Neural progenitor cell (in vitro differentiated cells): ENCODE results near the gene KATNBL1. TPM values are rescaled to one million over a fixed set of nuclear protein-coding genes. Genes with fewer than 3 reads are reported as not detected.

ENCODE experiments used
- DNase-seq: peaks from one replicate; pipeline ENCODE4 v3.0.0-alpha.2; 2016; ENCODE audit warnings: low spot score
- H2AFZ ChIP-seq: fragments of 200-600 bp; sonication (generic); replicated peaks from 2 replicates; pipeline ENCODE4 v1.6.1; 2016; ENCODE audit warnings: antibody characterized with exemption
- H3F3A ChIP-seq: fragments of 200-600 bp; sonication (generic); 2 replicates; pipeline ENCODE4 v1.6.1; 2016; ENCODE audit warnings: antibody characterized with exemption, low read depth
- H3K27ac ChIP-seq: fragments of 200-600 bp; sonication (generic); 2 replicates; pipeline ENCODE4 v1.5.1; 2016; ENCODE audit warnings: mild to moderate bottlenecking
- H3K27me3 ChIP-seq: fragments of 200-600 bp; sonication (generic); 2 replicates; pipeline ENCODE4 v1.6.1; 2016; ENCODE audit warnings: mild to moderate bottlenecking, moderate library complexity
- H3K36me3 ChIP-seq: fragments of 200-600 bp; sonication (generic); 2 replicates; pipeline ENCODE4 v1.5.1; 2016
- H3K4me1 ChIP-seq: fragments of 200-600 bp; sonication (generic); 2 replicates; pipeline ENCODE4 v1.6.1; 2016; ENCODE audit warnings: mixed run types
- H3K4me2 ChIP-seq: fragments of 200-600 bp; sonication (generic); 2 replicates; pipeline ENCODE4 v1.6.1; 2016
- H3K4me3 ChIP-seq: fragments of 200-600 bp; sonication (generic); 2 replicates; pipeline ENCODE4 v1.5.1; 2016
- H3K79me2 ChIP-seq: fragments of 200-600 bp; sonication (generic); 2 replicates; pipeline ENCODE4 v1.6.1; 2016; ENCODE audit warnings: low read depth
- H3K9ac ChIP-seq: fragments of 200-600 bp; sonication (generic); 2 replicates; pipeline ENCODE4 v1.6.1; 2016
- H3K9me3 ChIP-seq: fragments of 200-600 bp; sonication (generic); 2 replicates; pipeline ENCODE4 v1.5.1; 2016; ENCODE audit warnings: low read depth
- H4K20me1 ChIP-seq: fragments of 200-600 bp; sonication (generic); 2 replicates; pipeline ENCODE4 v1.6.1; 2016; ENCODE audit warnings: low read depth
- H3K27ac Mint-ChIP-seq: 3 replicates; pipeline ENCODE4 v1.8.0; 2021; ENCODE audit warnings: mixed read lengths
- H3K27me3 Mint-ChIP-seq: 2 replicates; pipeline ENCODE4 v1.8.0; 2022; ENCODE audit warnings: low read depth, mild to moderate bottlenecking, inconsistent platforms, moderate library complexity, mixed read lengths; ENCODE audit not compliant: insufficient read depth
- H3K36me3 Mint-ChIP-seq: 3 replicates; pipeline ENCODE4 v1.8.0; 2021; ENCODE audit warnings: mixed read lengths
- H3K4me1 Mint-ChIP-seq: 3 replicates; pipeline ENCODE4 v1.8.0; 2021; ENCODE audit warnings: mixed read lengths
- H3K4me3 Mint-ChIP-seq: 3 replicates; pipeline ENCODE4 v1.8.0; 2021; ENCODE audit warnings: mild to moderate bottlenecking, moderate library complexity, mixed read lengths
- H3K9me3 Mint-ChIP-seq: 3 replicates; pipeline ENCODE4 v1.8.0; 2020; ENCODE audit warnings: mixed read lengths
- CTCF ChIP-seq: fragments of 200-600 bp; sonication (generic); IDR thresholded peaks from 2 replicates; pipeline ENCODE4 v1.5.1; 2017; ENCODE audit warnings: antibody characterized with exemption, mild to moderate bottlenecking
- EZH2 ChIP-seq: fragments of 200-600 bp; sonication (generic); IDR thresholded peaks from 2 replicates; pipeline ENCODE4 v1.6.1; 2017; ENCODE audit warnings: antibody characterized with exemption, mild to moderate bottlenecking, moderate library complexity
- EZH2phosphoT487 ChIP-seq: fragments of 200-600 bp; sonication (generic); IDR thresholded peaks from 2 replicates; pipeline ENCODE4 v1.6.1; 2017; ENCODE audit warnings: antibody characterized with exemption
- total RNA-seq: library from RNA; depleted of rRNA; stranded (reverse); fragments of >200 nt; gene quantifications from 2 replicates; pipeline ENCODE4 v1.2.3, GENCODE V29; 2015; ENCODE audit warnings: low replicate concordance

Gene KATNBL1
- total RNA-seq, 1 donor from 2014 or later = 178 TPM

- no peaks in the 10 kb centered on the region for H4K20me1 ChIP-seq
- Mint-ChIP-seq H3K4me3 (no peak overlapping the region), H3K27ac (no peak overlapping the region), H3K9me3 (no peaks in the 10 kb centered on the region), H3K4me1 (no peaks in the 10 kb centered on the region), H3K36me3 (no peaks in the 10 kb centered on the region), H3K27me3 (no peaks in the 10 kb centered on the region)
- no peaks in the 10 kb centered on the region for H3F3A ChIP-seq
- H2AFZ ChIP-seq = no peak overlapping the region
- H3K4me3 ChIP-seq = no peak overlapping the region
- no peak overlapping the region for H3K27ac ChIP-seq
- H3K36me3 ChIP-seq = no peaks in the 10 kb centered on the region
- no peak overlapping the region for H3K4me2 ChIP-seq
- H3K79me2 ChIP-seq = no peaks in the 10 kb centered on the region
- TF ChIP-seq EZH2 (no peak), CTCF (no peak), EZH2phosphoT487 (no peak)
- H3K9me3 ChIP-seq = no peaks in the 10 kb centered on the region
- no peaks in the 10 kb centered on the region for H3K27me3 ChIP-seq
- H3K4me1 ChIP-seq = no peaks in the 10 kb centered on the region
- no peak for DNase-seq
- H3K9ac ChIP-seq = no peak overlapping the region
These were observed 42.6 kb upstream of the KATNBL1 start for GRCh38 chr15:34252545-34252944.

- Histone ChIP-seq H3F3A (no peaks in the 10 kb centered on the region), H3K27ac (no peak overlapping the region), H3K27me3 (no peaks in the 10 kb centered on the region), H2AFZ (no peak overlapping the region), H3K4me3 (no peak overlapping the region), H3K79me2 (no peaks in the 10 kb centered on the region), H3K9ac (no peak overlapping the region), H3K4me2 (no peak overlapping the region), H3K4me1 (no peaks in the 10 kb centered on the region), H3K36me3 (no peaks in the 10 kb centered on the region), H3K9me3 (no peaks in the 10 kb centered on the region), H4K20me1 (no peaks in the 10 kb centered on the region)
- Mint-ChIP-seq H3K4me1 (no peaks in the 10 kb centered on the region), H3K4me3 (no peak overlapping the region), H3K36me3 (no peaks in the 10 kb centered on the region), H3K27me3 (peaks cover 2% of the 10 kb centered on the region), H3K9me3 (no peaks in the 10 kb centered on the region), H3K27ac (no peak overlapping the region)
- no peak for DNase-seq
- no peak for TF ChIP-seq EZH2phosphoT487
- TF ChIP-seq CTCF = no peak
- no peak for TF ChIP-seq EZH2
These were observed 38.3 kb upstream of the KATNBL1 start for GRCh38 chr15:34248190-34248589.

GRCh38 chr15:34246276-34246976, 36.5 kb upstream of the KATNBL1 start:
- Histone ChIP-seq H3K9me3 (no peaks in the 10 kb centered on the region), H3K36me3 (no peaks in the 10 kb centered on the region), H3F3A (no peaks in the 10 kb centered on the region), H3K4me1 (no peaks in the 10 kb centered on the region), H3K27ac (no peak overlapping the region), H3K79me2 (no peaks in the 10 kb centered on the region), H3K27me3 (no peaks in the 10 kb centered on the region), H3K4me3 (no peak overlapping the region), H2AFZ (no peak overlapping the region), H3K4me2 (no peak overlapping the region), H3K9ac (no peak overlapping the region), H4K20me1 (no peaks in the 10 kb centered on the region)
- no peak for TF ChIP-seq EZH2
- no peak for TF ChIP-seq CTCF
- no peak for TF ChIP-seq EZH2phosphoT487
- Mint-ChIP-seq H3K27ac (no peak overlapping the region), H3K36me3 (no peaks in the 10 kb centered on the region), H3K27me3 (peaks cover 2% of the 10 kb centered on the region), H3K4me3 (no peak overlapping the region), H3K4me1 (no peaks in the 10 kb centered on the region), H3K9me3 (no peaks in the 10 kb centered on the region)
- DNase-seq = no peak
